Parathyroid adenoma (tissue), 2 donors: ENCODE measurements around the gene KCNQ1.

Experiments used
- H2AFZ ChIP-seq: fragments of 300-600 bp; sonication (generic); one replicate; pipeline ENCODE4 v1.7.0; 2017; ENCODE audit warnings: antibody characterized with exemption, mild to moderate bottlenecking
- H3K27ac ChIP-seq: fragments of 300-600 bp; sonication (generic); one replicate; pipeline ENCODE4 v1.7.0; 2017
- H3K27me3 ChIP-seq: fragments of 300-600 bp; sonication (generic); one replicate; pipeline ENCODE4 v1.7.0; 2017; ENCODE audit warnings: low read length; ENCODE audit not compliant: control insufficient read depth, insufficient read depth
- H3K36me3 ChIP-seq: fragments of 300-600 bp; sonication (generic); one replicate; pipeline ENCODE4 v1.7.0; 2017; ENCODE audit warnings: low read length; ENCODE audit not compliant: control insufficient read depth, insufficient read depth
- H3K4me1 ChIP-seq: fragments of 300-600 bp; sonication (generic); one replicate; pipeline ENCODE4 v1.7.0; 2017; ENCODE audit warnings: control low read depth
- H3K4me2 ChIP-seq: fragments of 300-600 bp; sonication (generic); one replicate; pipeline ENCODE4 v1.7.0; 2017; ENCODE audit warnings: low read length
- H3K4me3 ChIP-seq: fragments of 300-600 bp; sonication (generic); one replicate; pipeline ENCODE4 v1.7.0; 2017; ENCODE audit warnings: low read depth, low read length
- H3K79me2 ChIP-seq: fragments of 300-600 bp; sonication (generic); one replicate; pipeline ENCODE4 v1.7.0; 2017; ENCODE audit warnings: control low read depth
- H3K9ac ChIP-seq: fragments of 300-600 bp; sonication (generic); one replicate; pipeline ENCODE4 v1.7.0; 2017; ENCODE audit warnings: mild to moderate bottlenecking
- H3K9me3 ChIP-seq: fragments of 300-600 bp; sonication (generic); one replicate; pipeline ENCODE4 v1.7.0; 2017; ENCODE audit warnings: low read length; ENCODE audit not compliant: control insufficient read depth
- CTCF ChIP-seq: fragments of 300-600 bp; sonication (generic); IDR thresholded peaks from one replicate; pipeline ENCODE4 v1.7.0; 2017; ENCODE audit warnings: antibody characterized with exemption, mild to moderate bottlenecking
- donor health status: primary hyperparathyroidism.

KCNQ1 gene

GRCh38 chr11:2687223-2687530 is 242.4 kb downstream of the KCNQ1 start:
- Histone ChIP-seq H3K36me3 (no peaks in the 10 kb centered on the region), H3K27ac (no peak overlapping the region), H3K4me1 (no peaks in the 10 kb centered on the region), H3K9me3 (no peaks in the 10 kb centered on the region), H3K79me2 (no peaks in the 10 kb centered on the region), H3K9ac (no peak overlapping the region), H3K4me2 (no peak overlapping the region), H3K4me3 (no peak overlapping the region), H2AFZ (no peak overlapping the region), H3K27me3 (no peaks in the 10 kb centered on the region)
- no peak for TF ChIP-seq CTCF

DNA sequence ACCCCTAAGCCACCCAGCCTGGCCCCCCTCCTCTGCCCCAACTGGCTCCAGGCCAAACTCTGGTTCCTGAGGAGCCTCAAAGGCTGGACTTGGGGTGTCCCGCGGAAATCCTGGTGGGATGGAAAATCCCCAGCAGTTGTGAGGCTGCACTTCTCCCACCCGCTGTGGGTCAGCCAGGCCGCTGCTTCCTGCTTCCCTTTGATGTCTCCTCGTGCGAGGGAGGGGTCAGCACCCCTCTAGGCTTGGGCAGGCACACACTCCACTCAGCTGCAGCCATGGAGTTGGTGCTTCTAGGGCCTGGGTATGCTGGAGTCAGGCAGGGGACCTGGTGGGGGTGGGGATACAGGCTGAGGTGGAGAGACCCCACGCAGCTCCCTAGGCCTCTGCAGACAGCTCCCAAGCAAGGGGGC is 243.0 kb downstream of the KCNQ1 start:
- Histone ChIP-seq H3K27me3 (no peaks in the 10 kb centered on the region), H3K36me3 (no peaks in the 10 kb centered on the region), H3K4me3 (no peak overlapping the region), H3K27ac (no peak overlapping the region), H2AFZ (no peak overlapping the region), H3K4me2 (no peak overlapping the region), H3K79me2 (no peaks in the 10 kb centered on the region), H3K9me3 (no peaks in the 10 kb centered on the region), H3K4me1 (no peaks in the 10 kb centered on the region), H3K9ac (no peak overlapping the region)
- no peak for TF ChIP-seq CTCF

GRCh38 chr11:2688381-2689231 is 243.8 kb downstream of the KCNQ1 start:
- H3K79me2 ChIP-seq: no peaks in the 10 kb centered on the region
- H3K9me3 ChIP-seq: no peaks in the 10 kb centered on the region
- no peaks in the 10 kb centered on the region for H3K27me3 ChIP-seq
- no peak overlapping the region for H3K9ac ChIP-seq
- TF ChIP-seq CTCF: no peak
- no peak overlapping the region for H3K27ac ChIP-seq
- no peak overlapping the region for H3K4me2 ChIP-seq
- H3K4me3 ChIP-seq: no peak overlapping the region
- no peaks in the 10 kb centered on the region for H3K4me1 ChIP-seq
- H3K36me3 ChIP-seq: no peaks in the 10 kb centered on the region
- H2AFZ ChIP-seq: no peak overlapping the region

- Histone ChIP-seq H3K79me2 (no peaks in the 10 kb centered on the region), H3K4me2 (no peak overlapping the region), H3K4me1 (no peaks in the 10 kb centered on the region), H3K9ac (no peak overlapping the region), H3K36me3 (no peaks in the 10 kb centered on the region), H3K9me3 (no peaks in the 10 kb centered on the region), H3K4me3 (no peak overlapping the region), H2AFZ (no peak overlapping the region), H3K27me3 (no peaks in the 10 kb centered on the region), H3K27ac (no peak overlapping the region)
- no peak for TF ChIP-seq CTCF
These were observed 245.1 kb downstream of the KCNQ1 start for GRCh38 chr11:2689651-2690575.
